Adrenal gland (tissue), 12 donors: ENCODE measurements around the gene MAP3K3. TPM values are rescaled to one million over a fixed set of nuclear protein-coding genes. Genes with fewer than 3 reads are reported as not detected.

Experiments
- DNase-seq, 7 donors: peaks; one replicate each; pipeline ENCODE4 v3.0.0-alpha.2; 2019 to 2020
- H3K27ac ChIP-seq, 5 donors: fragments of 200-600 bp; sonication (generic) in 4 of 5; 1 replicate in 3 of 5; 2 replicates in 2 of 5; pipeline versions ENCODE4 v1.5.1 to v1.8.0; 2016 to 2020; ENCODE audit warnings: mild to moderate bottlenecking in 1 of 5
- H3K27me3 ChIP-seq: fragments of 200-600 bp; 2 replicates; pipeline ENCODE4 v1.8.0; 2021
- H3K36me3 ChIP-seq, 2 donors: fragments of 200-600 bp; replicated peaks in 1 of 2; 1 replicate in 1 of 2; 2 replicates in 1 of 2; pipeline versions ENCODE4 v1.5.1 to v1.8.0; 2018 to 2022
- H3K4me1 ChIP-seq, 2 donors: fragments of 200-600 bp; replicated peaks in 1 of 2; 1 replicate in 1 of 2; 2 replicates in 1 of 2; pipeline versions ENCODE4 v1.5.1 to v1.8.0; 2018 to 2021
- H3K4me3 ChIP-seq, 4 donors: fragments of 200-600 bp; sonication (generic) in 3 of 4; one replicate each; pipeline ENCODE4 v1.5.1; 2016 to 2018
- H3K9me3 ChIP-seq, 3 donors: fragments of 200-600 bp; sonication (generic) in 1 of 3; replicated peaks in 1 of 3; 1 replicate in 2 of 3; 2 replicates in 1 of 3; pipeline versions ENCODE4 v1.5.1 to v1.8.0; 2016 to 2021
- CTCF ChIP-seq, 6 experiments: fragments of 450-650 bp in 4 of 6; fragments of 200-600 bp in 2 of 6; sonication (generic) in 1 of 6; IDR thresholded peaks; 1 replicate in 5 of 6; 2 replicates in 1 of 6; pipeline versions ENCODE4 v1.5.1 to v1.8.0; 2016 to 2021; ENCODE audit warnings: antibody characterized with exemption in 6 of 6, mild to moderate bottlenecking in 2 of 6, moderate library complexity in 1 of 6
- POLR2A ChIP-seq, 2 donors: fragments of 450-650 bp; IDR thresholded peaks; one replicate each; pipeline ENCODE4 v1.6.1; 2017; ENCODE audit warnings: antibody characterized with exemption in 2 of 2, mild to moderate bottlenecking in 2 of 2, moderate library complexity in 1 of 2
- WGBS, 4 donors: extraction: QIAGEN DNeasy Blood & Tissue Kit in 2 of 4; methylation state at CpG; one replicate each; pipeline versions ENCODE4 v1.1.5 to v1.1.7; 2013 to 2017; 5-methylcytosine and 5-hydroxymethylcytosine counted together
- intact Hi-C, 2 donors: fragments of 100-400 bp; cut with DNase I; formaldehyde crosslinking; loops; one replicate each; pipeline versions ENCODE4 v1.14.1 to v1.15.0; 2022 to 2023
- polyA plus RNA-seq, 3 donors: library from polyadenylated mRNA; stranded (reverse); fragments of 200-250 nt in 2 of 3; fragments of 350-450 nt in 1 of 3; fragmentation: Illumina TruSeq in 1 of 3; extraction: RNeasy Lipid Tissue Mini Kit (QIAGEN cat#74804) in 1 of 3; gene quantifications; one replicate each; pipeline ENCODE4 v1.2.3, GENCODE V29; 2013 to 2014
- total RNA-seq, 9 donors: library from RNA; depleted of rRNA in 4 of 9; stranded (reverse); fragments of >200 nt in 4 of 9; fragments of 120-200 nt in 1 of 9; fragmentation: NEBNext Ultra II Directional in 1 of 9; extraction: Animal tissue kit (Norgen Biotek cat#: 25700) in 1 of 9; gene quantifications; one replicate each; pipeline versions ENCODE4 v1.1.0 to v1.2.4, GENCODE V29; 2013 to 2023
- donor health status: healthy with polysubstance abuse.
- donor health status: Bipolar disorder and iron deficiency.
- donor health status: DM: yes; HTN: yes; CAD: no.
- donor health status: DM: no; HTN: no; CAD: no.
- donor health status: DM: no; HTN: no; CAD: no.
- donor health status: DM: yes; HTN: yes; CAD: no.

The MAP3K3 gene
- total and polyA plus RNA-seq, 12 donors: 11.6 to 47.1 (median 30.5) TPM

- peak overlapping the region in 1 of 5 donors; percentile 1 for H3K27ac ChIP-seq
- no peaks in the 10 kb centered on the region for H3K9me3 ChIP-seq
- intact Hi-C loops: loop anchor here in 1 of 2 donors (10.0 kb wide), 1 partner anchor 70 kb away; the partner anchor contains the start of gene MAP3K3
- no peak for TF ChIP-seq CTCF (IDR thresholded peaks at IDR 0.05)
- TF ChIP-seq POLR2A (IDR thresholded peaks at IDR 0.05): no peak
- no peak overlapping the region for H3K4me3 ChIP-seq
- WGBS, 4 donors: 78 to 89% (median 83%) methylated on average over 5 to 12 of the region's 12 CpGs
- no peaks in the 10 kb centered on the region for H3K27me3 ChIP-seq
- H3K36me3 ChIP-seq: peaks cover 0 to 53% of the 10 kb centered on the region in 2 donors
- no peak for DNase-seq
- H3K4me1 ChIP-seq: no peaks in the 10 kb centered on the region
Observed at GRCh38 chr17:63694229-63694949, 72.2 kb downstream of the MAP3K3 start.

GRCh38 chr17:63694950-63695773, 72.9 kb downstream of the MAP3K3 start:
- Histone ChIP-seq H3K4me3 (no peak overlapping the region), H3K4me1 (peaks cover 0 to under 1% of the 10 kb centered on the region in 2 donors), H3K36me3 (peaks cover 0 to 46% of the 10 kb centered on the region in 2 donors), H3K27me3 (no peaks in the 10 kb centered on the region), H3K27ac (no peak overlapping the region), H3K9me3 (no peaks in the 10 kb centered on the region)
- TF ChIP-seq CTCF (IDR thresholded peaks at IDR 0.05): no peak
- TF ChIP-seq POLR2A (IDR thresholded peaks at IDR 0.05): no peak
- no peak for DNase-seq
- intact Hi-C loops: loop anchor here (5.0 to 10.0 kb wide), 2 partner anchors 70 to 73 kb away; partner anchors contain the start of gene MAP3K3 (in 2 of the 2)
- 76 to 82% (median 81%) methylated on average over 14 to 15 of the region's 15 CpGs for WGBS, 4 donors

- Histone ChIP-seq H3K27me3 (no peaks in the 10 kb centered on the region), H3K4me1 (peaks cover 2 to 7% of the 10 kb centered on the region in 2 donors), H3K27ac (no peak overlapping the region), H3K36me3 (peaks cover 0 to 38% of the 10 kb centered on the region in 2 donors), H3K4me3 (no peak overlapping the region), H3K9me3 (no peaks in the 10 kb centered on the region)
- TF ChIP-seq POLR2A (IDR thresholded peaks at IDR 0.05) (no peak), CTCF (IDR thresholded peaks at IDR 0.05) (no peak)
- no peak for DNase-seq
- intact Hi-C loops: loop anchor here (5.0 to 10.0 kb wide), 2 partner anchors 71 to 74 kb away; partner anchors contain the start of gene MAP3K3 (in 2 of the 2)
- WGBS, 4 donors: 87 to 100% (median 93%) methylated on average over 3 to 6 of the region's 6 CpGs
Observed at GRCh38 chr17:63695889-63696288, 73.7 kb downstream of the MAP3K3 start.
